Measurements from ENCODE around the gene LYZL1.
"Not testable (repeated sequence)": the region's sequence is repeated elsewhere in the genome, so short reads cannot be mapped to it uniquely, and the experiment has no call there.

LYZL1 gene
- long read RNA-seq = 0 reads

DNA sequence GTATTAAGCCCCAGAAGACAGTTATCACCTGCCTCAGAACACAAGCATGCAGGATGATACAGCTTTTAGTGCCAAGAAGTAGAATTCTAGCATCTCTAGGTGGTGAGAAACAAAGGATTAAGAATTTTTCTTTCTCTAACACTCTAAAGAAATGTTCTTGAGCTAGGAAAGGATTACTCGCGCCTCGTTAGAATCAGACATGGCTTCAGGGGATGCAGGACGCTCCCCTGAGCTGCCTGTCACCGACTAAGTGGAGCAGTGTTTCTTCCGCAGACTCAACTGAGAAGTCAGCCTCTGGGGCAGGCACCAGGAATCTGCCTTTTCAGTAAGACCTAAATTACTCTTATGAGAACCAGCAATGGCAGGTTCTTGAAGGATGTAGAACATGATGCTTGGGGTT is at the start of gene LYZL1:
LYZL1 (plus strand) TSS at position 165 of the 400 bp plus-strand sequence. CDS start 2,798 bp downstream, outside the sequence.
- DNase-seq (ENCODE audit: low read depth in 1 of 2, low spot score in 1 of 2); H3K4me3 ChIP-seq (replicated peaks; ENCODE audit: insufficient read depth, low read length); H3K27ac ChIP-seq (replicated peaks); H3K27me3 ChIP-seq (ENCODE audit: insufficient read depth, poor library complexity, severe bottlenecking): not testable (repeated sequence)

GRCh38 chr10:29239569-29240472 is 49.0 kb upstream of the LYZL1 start:
- Histone ChIP-seq H3K27me3 (ENCODE audit: insufficient read depth, poor library complexity, severe bottlenecking) (no peaks in the 10 kb centered on the region), H3K27ac (replicated peaks) (peak overlapping the region; percentile 63), H3K4me3 (replicated peaks; ENCODE audit: insufficient read depth, low read length) (no peak overlapping the region)
- no peak for TF ChIP-seq REST (IDR thresholded peaks at IDR 0.05; ENCODE audit: insufficient replicate concordance, low read depth)
- TF ChIP-seq, protein P1, sequence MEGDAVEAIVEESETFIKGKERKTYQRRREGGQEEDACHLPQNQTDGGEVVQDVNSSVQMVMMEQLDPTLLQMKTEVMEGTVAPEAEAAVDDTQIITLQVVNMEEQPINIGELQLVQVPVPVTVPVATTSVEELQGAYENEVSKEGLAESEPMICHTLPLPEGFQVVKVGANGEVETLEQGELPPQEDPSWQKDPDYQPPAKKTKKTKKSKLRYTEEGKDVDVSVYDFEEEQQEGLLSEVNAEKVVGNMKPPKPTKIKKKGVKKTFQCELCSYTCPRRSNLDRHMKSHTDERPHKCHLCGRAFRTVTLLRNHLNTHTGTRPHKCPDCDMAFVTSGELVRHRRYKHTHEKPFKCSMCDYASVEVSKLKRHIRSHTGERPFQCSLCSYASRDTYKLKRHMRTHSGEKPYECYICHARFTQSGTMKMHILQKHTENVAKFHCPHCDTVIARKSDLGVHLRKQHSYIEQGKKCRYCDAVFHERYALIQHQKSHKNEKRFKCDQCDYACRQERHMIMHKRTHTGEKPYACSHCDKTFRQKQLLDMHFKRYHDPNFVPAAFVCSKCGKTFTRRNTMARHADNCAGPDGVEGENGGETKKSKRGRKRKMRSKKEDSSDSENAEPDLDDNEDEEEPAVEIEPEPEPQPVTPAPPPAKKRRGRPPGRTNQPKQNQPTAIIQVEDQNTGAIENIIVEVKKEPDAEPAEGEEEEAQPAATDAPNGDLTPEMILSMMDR (IDR thresholded peaks at IDR 0.05; ENCODE audit: insufficient read depth, low read length) = peak; percentile 11
- peak in 1 of 2 experiments; percentile 55 for DNase-seq (ENCODE audit: low read depth in 1 of 2, low spot score in 1 of 2)

DNA sequence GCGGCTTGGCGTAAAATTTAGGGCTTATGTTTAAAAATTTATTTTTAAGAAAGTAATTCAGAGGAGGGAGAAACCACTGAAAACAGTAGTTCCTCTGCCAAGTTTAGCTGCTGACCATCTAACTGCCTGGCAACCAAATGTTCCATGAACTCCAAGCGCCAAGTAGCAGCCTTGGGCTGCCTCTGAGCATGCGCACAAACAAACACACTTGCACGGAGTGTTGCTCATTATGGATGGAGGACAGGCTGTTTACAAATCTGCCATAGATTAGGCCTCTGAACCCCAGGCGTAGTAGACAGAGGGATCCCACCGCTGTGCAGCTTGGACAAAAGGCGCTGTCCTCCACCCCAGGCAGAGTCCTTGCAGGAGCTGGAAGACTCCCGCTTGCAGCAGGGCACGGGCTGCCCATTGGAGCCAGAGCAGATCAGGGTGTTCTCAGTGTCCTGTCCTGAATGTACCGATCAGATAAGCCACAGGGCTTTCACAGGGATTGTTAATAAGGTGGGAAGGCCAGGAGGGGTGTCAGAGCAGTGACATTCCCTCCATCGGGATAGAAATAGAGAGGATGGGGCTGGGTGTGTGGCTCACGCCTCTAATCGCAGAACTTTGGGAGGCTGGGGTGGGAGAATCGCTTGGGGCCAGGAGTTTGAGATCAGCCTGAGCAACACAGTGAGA is 47.7 kb upstream of the LYZL1 start:
- TF ChIP-seq, protein P1 (IDR thresholded peaks at IDR 0.05; ENCODE audit: insufficient read depth, low read length) = no peak
- no peak for TF ChIP-seq SPI1 (IDR thresholded peaks at IDR 0.05; ENCODE audit: borderline replicate concordance, low read depth)
- no peak for TF ChIP-seq POLR2AphosphoS5 (IDR thresholded peaks at IDR 0.05; ENCODE audit: low read depth)
- TF ChIP-seq GABPA (IDR thresholded peaks at IDR 0.05; ENCODE audit: low read depth) = no peak
- no peak for TF ChIP-seq REST (IDR thresholded peaks at IDR 0.05; ENCODE audit: insufficient replicate concordance, low read depth)
- DNase-seq (ENCODE audit: low read depth in 1 of 2, low spot score in 1 of 2) = no peak

DNA sequence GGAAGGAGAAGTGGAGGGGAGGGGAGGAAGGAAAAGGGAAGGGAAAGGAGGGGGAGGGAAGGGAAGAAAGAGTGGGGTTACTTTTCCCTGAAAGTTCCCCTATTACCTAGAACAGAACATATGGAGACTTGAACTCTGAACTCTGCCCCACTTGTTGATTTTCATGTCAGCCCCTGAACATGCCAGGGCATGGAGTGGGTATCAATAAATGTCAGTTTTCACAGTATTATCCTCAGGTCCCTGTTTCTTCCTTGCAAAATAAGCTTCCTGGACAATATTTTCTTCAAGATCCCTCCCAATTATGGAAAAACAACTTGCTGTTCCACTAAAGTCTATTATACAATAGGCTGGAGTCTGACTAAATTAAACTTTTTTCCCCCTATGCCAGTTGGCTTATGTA is 46.9 kb upstream of the LYZL1 start:
- no peak overlapping the region for H3K27ac ChIP-seq (replicated peaks)
- H3K27me3 ChIP-seq (ENCODE audit: insufficient read depth, poor library complexity, severe bottlenecking) = no peaks in the 10 kb centered on the region
- H3K4me3 ChIP-seq (replicated peaks; ENCODE audit: insufficient read depth, low read length) = no peak overlapping the region
- DNase-seq (ENCODE audit: low read depth in 1 of 2, low spot score in 1 of 2) = no peak
- TF ChIP-seq REST (IDR thresholded peaks at IDR 0.05; ENCODE audit: insufficient replicate concordance, low read depth) (no peak), SPI1 (IDR thresholded peaks at IDR 0.05; ENCODE audit: borderline replicate concordance, low read depth) (no peak), GABPA (IDR thresholded peaks at IDR 0.05; ENCODE audit: low read depth) (no peak), POLR2AphosphoS5 (IDR thresholded peaks at IDR 0.05; ENCODE audit: low read depth) (no peak)
- TF ChIP-seq, protein P1 (IDR thresholded peaks at IDR 0.05; ENCODE audit: insufficient read depth, low read length) = no peak

More for the DNA sequence above, 47.7 kb upstream of the LYZL1 start:
- no peaks in the 10 kb centered on the region for H3K27me3 ChIP-seq (ENCODE audit: insufficient read depth, poor library complexity, severe bottlenecking)
- H3K27ac ChIP-seq (replicated peaks) = no peak overlapping the region; the same call in 1 of the 2 replicates
- no peak overlapping the region for H3K4me3 ChIP-seq (replicated peaks; ENCODE audit: insufficient read depth, low read length)

Data from HL-60 (cell line).